GM19455 (cell line): Measurements from ENCODE around the gene OR2F1.

Source experiments
- ATAC-seq: cut with Tn5 transposase; IDR thresholded peaks from one replicate; pipeline ENCODE4 v1.9.1; 2021; ENCODE audit not compliant: unreplicated experiment

Gene OR2F1

GRCh38 chr7:143953421-143953820, 1.2 kb upstream of the OR2F1 start:
- no peak for ATAC-seq

DNA sequence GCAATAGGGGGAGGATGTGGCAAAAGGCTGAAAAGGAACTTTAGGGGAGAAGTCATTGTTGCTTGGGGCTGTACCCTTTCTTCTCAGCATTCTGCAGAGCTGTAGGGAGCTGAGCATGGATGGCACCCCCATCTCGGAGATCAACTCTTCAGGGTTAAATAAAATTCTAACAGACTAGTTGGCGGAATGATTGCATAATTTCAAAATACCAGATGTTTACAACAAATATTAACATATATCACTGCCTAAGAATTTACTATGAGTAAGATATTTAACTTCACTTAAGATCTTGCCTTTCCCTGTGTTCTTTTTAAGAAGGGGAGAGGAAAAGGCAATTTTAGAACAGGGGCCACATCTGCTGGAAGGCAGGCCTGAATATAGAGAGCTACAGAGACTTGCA, 509 bp upstream of the OR2F1 start:
- ATAC-seq: no peak

DNA sequence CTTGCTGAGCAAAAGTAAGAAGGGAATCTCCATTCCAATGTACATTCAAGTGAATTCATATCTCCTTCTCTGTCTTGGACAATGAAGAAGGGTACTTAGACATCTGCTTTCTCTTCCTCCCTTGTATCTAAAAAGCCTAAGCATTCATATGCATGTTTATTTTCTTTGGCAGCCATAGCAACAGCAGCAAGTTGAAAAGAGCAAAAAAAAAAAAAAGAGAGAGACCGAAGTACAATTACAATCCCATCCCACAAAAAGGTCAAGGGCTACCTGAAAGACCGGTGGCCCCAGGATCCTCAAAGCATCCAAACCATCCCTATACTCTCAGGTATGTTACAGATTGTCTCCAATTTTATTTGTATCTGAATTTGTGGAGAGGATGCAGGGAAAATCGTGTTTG, 4.1 kb downstream of the OR2F1 start:
- no peak for ATAC-seq

- ATAC-seq: no peak
These were observed 6.4 kb downstream of the OR2F1 start for GRCh38 chr7:143960813-143961610.

GRCh38 chr7:143965280-143965679, 10.6 kb downstream of the OR2F1 start:
- no peak for ATAC-seq

DNA sequence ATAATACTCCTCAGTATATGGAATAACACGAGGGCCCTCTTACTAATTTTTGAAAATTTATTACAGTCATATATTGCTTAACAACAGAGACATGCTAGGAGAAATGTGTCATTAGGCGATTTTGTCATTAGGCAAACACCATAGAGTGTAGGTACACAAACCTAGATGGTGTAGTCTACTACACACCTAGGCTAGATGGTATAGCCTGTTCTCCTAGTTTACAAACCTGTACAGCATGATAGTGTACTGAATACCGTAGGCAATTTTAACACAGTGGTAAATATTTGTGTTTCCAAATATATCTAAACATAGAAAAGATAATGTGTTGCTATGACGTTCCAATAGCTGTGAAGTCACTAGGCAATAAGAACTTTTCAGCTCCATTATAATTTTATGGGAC, 12.8 kb downstream of the OR2F1 start:
- ATAC-seq: no peak

- ATAC-seq: no peak
These were observed 19.3 kb downstream of the OR2F1 start for GRCh38 chr7:143973870-143974416.

DNA sequence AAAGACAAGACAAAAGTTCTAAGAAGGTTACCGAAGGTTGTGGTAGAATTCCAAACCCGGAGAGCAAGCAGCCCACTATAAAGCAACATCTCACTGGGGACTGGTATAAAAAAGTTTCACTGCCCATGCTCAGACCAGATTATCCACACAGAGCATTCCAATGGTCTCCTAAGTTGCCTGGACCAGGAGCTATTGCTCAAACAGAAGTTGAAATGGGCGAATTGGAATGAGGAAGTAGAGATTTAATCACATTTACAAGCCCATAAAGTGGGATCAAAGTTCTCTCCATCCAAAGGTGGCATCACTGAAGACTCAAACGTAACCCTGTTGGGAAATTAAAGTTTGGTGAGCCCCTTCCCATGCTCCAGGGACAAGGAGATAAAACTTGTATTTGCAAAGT, 19.8 kb downstream of the OR2F1 start:
- no peak for ATAC-seq

DNA sequence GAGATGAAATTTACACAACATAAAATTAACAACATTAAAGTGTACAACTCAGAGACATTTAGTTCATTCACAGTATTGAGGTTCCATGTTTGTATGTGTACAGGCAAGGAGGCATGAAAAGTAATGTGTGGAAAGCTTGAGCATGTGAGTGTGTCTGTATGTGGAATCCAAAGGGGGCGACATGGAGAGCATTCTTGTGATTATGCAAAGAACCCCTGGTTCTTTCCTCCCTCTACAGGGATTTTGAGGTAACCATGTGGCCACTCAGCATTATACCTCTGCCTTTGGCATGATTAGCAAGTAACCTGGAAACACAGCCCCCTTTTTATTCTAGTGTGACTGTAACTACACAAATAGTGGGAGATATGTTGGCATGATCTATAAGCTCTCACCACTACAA, 21.0 kb downstream of the OR2F1 start:
- ATAC-seq: no peak

- no peak for ATAC-seq
These were observed 23.9 kb downstream of the OR2F1 start for GRCh38 chr7:143978585-143978984.

GRCh38 chr7:143979359-143979758, 24.7 kb downstream of the OR2F1 start:
- no peak for ATAC-seq

DNA sequence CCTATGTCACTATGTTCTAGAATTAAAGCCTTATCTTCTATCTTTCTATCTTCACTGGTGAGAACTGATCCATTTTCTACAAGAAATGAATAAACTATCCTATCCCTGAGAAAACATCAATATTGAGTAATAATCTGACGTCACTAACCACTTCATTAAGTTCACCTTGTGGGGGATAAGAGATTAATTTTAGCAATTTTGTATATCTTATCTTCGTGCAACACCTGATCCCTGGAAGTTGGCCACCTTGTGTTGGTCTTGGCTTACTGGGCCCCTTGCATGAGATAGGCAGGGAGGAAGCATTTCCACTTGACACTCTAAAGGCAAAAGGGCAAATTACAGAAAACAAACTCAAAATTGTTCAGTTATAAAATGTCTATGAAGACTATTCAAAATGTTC, 25.4 kb downstream of the OR2F1 start:
- no peak for ATAC-seq

DNA sequence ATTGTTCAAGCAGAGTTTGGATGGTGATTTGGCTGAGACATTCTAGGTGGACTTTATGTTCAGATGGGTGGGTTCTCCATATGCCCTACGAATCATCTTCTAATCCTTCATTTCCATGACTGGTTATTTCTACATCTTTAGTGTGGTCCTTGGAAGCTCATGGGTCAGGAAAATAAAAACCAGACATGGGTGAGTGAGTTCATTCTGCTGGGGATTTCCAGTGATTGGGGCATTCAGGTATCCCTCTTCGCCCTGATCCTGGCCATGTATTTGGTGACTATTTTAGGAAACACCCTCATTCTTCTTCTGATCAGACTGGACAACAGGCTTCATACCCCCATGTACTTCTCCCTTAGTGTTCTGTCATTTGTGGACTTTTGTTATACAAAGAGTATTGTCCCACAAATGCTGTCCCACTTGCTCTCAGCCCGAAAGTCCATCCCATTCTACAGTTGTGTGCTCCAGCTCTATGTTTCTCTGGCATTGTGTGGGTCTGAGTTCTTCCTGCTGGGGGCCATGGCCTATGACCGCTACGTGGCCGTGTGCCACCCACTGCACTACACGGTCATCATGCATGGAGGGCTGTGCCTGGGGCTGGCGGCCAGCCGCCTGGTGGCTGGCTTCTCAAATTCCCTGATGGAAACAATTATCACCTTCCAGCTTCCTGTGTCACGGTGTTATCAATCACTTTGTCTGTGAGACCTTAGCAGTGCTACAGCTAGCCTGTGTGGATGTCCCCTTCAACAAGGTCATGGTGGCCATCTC, 26.3 kb downstream of the OR2F1 start:
- ATAC-seq: no peak

- no peak for ATAC-seq
These were observed 29.3 kb downstream of the OR2F1 start for GRCh38 chr7:143983960-143984359.

DNA sequence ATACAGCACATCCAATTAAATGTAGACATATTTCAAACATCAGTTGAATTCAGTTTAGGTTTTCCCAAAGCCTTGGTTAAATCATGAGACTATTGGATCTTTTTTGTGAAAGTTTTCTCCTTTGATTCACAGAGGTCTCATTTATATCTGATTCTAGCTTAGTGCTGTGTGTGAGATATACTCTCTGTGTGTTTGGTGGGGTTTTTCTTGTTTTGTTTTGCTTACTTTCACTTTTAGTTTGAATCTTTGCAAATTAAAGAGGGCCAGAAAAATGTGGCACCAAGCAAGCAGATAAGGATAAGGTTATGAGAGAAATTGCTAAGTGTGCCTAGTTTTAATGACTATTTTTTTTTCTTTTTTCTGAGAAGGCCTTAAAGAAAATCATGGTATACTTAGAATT, 32.9 kb downstream of the OR2F1 start:
- no peak for ATAC-seq

- ATAC-seq: no peak
These were observed 34.5 kb downstream of the OR2F1 start for GRCh38 chr7:143988976-143989745.

GRCh38 chr7:143992670-143993069, 38.0 kb downstream of the OR2F1 start:
- no peak for ATAC-seq

DNA sequence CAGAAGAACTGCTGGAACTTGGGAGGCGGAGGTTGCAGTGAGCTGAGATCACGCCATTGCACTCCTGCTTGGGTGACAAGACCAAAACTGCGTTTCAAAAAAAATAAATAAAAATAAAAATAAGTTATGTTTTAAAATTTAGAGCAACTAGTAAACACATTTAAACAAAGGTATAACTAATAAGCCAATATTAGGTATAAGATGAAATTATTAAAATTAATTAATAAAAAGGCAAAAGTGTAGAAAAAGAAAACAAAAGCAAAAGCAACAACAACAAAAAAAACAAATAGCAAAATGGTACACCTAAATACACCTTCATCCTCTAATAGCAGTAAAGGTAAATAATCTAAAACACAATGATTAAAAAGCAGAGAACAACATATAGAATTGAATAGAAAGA, 39.3 kb downstream of the OR2F1 start:
- no peak for ATAC-seq

DNA sequence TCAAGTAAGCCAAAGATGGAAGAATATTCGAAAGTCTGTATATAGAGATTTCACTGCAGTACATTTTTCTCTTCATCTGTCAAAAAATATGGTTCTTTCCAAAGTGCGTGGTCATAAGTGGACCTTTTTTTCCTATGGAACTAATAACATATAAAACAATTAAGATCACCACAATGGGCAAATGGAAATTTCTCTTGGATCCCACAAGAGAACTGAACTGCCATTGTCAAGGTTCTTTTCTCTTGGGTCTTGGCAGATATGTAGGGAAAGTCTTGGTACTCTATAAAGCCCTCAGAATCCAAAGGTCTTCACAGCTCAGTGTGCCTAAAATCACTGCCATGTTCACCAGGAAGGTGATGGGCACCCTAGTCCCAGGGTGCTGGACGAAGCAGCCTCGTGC, 45.4 kb downstream of the OR2F1 start, which contains the start of gene OR6B1:
Gene OR6B1, plus strand, starts transcription at position 301 of the 400 bp plus-strand sequence. CDS start 3,677 bp downstream, outside the sequence.
- ATAC-seq: no peak

DNA sequence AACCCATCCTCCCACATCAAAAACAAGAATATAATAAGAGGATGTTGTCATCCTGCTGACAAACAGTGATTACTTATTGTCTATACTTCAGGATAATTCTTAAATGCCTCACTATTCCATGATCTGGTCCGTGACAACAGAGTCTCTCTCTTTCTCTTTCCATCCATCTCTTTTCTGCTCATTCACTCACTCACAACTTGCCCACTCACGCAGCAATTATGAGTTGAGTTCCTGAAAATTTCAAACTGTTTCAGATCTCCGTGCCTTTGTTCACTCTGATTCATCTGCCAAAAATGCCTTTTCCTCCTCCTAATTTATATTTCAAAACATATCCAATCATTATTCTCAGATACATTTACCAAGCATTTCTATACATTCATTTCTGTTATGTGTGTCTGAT, 46.9 kb downstream of the OR2F1 start:
- no peak for ATAC-seq

- no peak for ATAC-seq
These were observed 50.1 kb downstream of the OR2F1 start for GRCh38 chr7:144004703-144005102.
